K562 (cell line): ENCODE data around the gene CDC42SE2.

Experiments
- HDAC6 ChIP-seq: IDR thresholded peaks from 2 replicates; pipeline ENCODE4 v1.6.1; 2012; ENCODE audit warnings: low read depth, mild to moderate bottlenecking, control low read depth, inconsistent platforms, low read length, moderate library complexity
- HEY1 ChIP-seq: fragments of 250-450 bp; sonication (Bioruptor Pico); IDR thresholded peaks from 2 replicates; pipeline ENCODE4 v1.5.0; 2020; ENCODE audit warnings: mild to moderate bottlenecking, moderate library complexity, borderline replicate concordance
- POLR2A ChIP-seq: fragments of 450-650 bp; conservative IDR thresholded peaks from 2 replicates; pipeline ENCODE4 v1.6.1; 2016
- RBFOX2 ChIP-seq: fragments of 200-400 bp; formaldehyde crosslinking; IDR thresholded peaks from 2 replicates; pipeline ENCODE4 v1.6.1; 2017; ENCODE audit warnings: low read depth, mild to moderate bottlenecking, low read length, moderate library complexity
- TF ChIP-seq, protein P1 (sequence below), 2 experiments: IDR thresholded peaks; 2 replicates each; pipeline ENCODE4 v1.6.1; 2012; ENCODE audit warnings: improper control_type of control experiment in 2 of 2, low read depth in 2 of 2, low read length in 2 of 2, borderline replicate concordance in 1 of 2

DNA sequence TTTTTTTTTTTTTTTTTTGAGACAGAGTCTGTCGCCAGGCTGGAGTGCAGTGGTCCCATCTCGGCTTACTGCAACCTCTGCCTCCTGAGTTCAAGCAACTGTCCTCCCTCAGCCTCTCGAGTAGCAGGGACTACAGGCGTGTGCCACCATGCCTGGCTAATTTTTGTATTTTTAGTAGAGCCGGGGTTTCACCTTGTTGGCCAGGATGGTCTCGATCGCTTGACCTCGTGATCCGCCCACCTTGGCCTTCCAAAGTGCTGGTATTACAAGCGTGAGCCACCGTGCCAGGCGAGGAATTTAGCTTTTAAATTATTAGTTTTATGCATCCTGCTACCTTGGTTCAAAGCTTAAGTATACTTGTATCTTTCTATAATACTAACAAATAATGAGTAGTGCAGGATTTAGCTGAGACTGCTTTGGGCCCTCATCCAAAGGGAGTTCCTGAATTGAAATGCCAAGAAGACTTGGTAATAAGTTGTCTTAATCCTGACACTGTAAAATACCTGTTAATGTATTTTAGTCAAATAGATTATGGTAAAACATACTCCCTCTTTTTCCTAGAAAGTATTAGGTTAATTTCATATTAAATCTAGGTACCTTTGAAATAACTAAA, 5.0 kb downstream of the CDC42SE2 start:
- no peak for TF ChIP-seq RBFOX2
- no peak for TF ChIP-seq HDAC6
- TF ChIP-seq, protein P1, sequence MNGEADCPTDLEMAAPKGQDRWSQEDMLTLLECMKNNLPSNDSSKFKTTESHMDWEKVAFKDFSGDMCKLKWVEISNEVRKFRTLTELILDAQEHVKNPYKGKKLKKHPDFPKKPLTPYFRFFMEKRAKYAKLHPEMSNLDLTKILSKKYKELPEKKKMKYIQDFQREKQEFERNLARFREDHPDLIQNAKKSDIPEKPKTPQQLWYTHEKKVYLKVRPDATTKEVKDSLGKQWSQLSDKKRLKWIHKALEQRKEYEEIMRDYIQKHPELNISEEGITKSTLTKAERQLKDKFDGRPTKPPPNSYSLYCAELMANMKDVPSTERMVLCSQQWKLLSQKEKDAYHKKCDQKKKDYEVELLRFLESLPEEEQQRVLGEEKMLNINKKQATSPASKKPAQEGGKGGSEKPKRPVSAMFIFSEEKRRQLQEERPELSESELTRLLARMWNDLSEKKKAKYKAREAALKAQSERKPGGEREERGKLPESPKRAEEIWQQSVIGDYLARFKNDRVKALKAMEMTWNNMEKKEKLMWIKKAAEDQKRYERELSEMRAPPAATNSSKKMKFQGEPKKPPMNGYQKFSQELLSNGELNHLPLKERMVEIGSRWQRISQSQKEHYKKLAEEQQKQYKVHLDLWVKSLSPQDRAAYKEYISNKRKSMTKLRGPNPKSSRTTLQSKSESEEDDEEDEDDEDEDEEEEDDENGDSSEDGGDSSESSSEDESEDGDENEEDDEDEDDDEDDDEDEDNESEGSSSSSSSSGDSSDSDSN (IDR thresholded peaks at IDR 0.05; ENCODE audit: borderline replicate concordance in 1 of 2, low read depth in 2 of 2, low read length in 2 of 2): no peak
- no peak for TF ChIP-seq HEY1 (CRISPR knock-in tag)
- TF ChIP-seq POLR2A: no peak
